GM12891 (cell line): ENCODE data around the gene LRRTM3.

Experiments used
- DNase-seq: peaks from one replicate; pipeline ENCODE4 v3.0.0; 2011; ENCODE audit warnings: low spot score; ENCODE audit not compliant: insufficient read length
- FAIRE-seq: peaks from 2 replicates; lab custom pipeline; 2011; peaks lifted over from hg19 to GRCh38; lab: Jason Lieb, UNC
- PAX5 ChIP-seq: IDR thresholded peaks from 2 replicates; pipeline ENCODE4 v1.6.1; 2011; ENCODE audit warnings: low read length, moderate library complexity, mild to moderate bottlenecking; ENCODE audit not compliant: insufficient read depth, severe bottlenecking
- POLR2A ChIP-seq: IDR thresholded peaks from 2 replicates; pipeline ENCODE4 v1.6.1; 2011; ENCODE audit warnings: low read depth, low read length, control low read depth
- POLR2AphosphoS5 ChIP-seq: IDR thresholded peaks from 2 replicates; pipeline ENCODE4 v1.6.1; 2011; ENCODE audit warnings: low read depth, low read length, control low read depth
- POU2F2 ChIP-seq: IDR thresholded peaks from 2 replicates; pipeline ENCODE4 v1.6.1; 2011; ENCODE audit warnings: low read depth, mild to moderate bottlenecking, control low read depth, low read length, moderate library complexity
- SPI1 ChIP-seq: IDR thresholded peaks from 2 replicates; pipeline ENCODE4 v1.6.1; 2011; ENCODE audit warnings: low read depth, low read length, control low read depth
- TAF1 ChIP-seq: IDR thresholded peaks from 2 replicates; pipeline ENCODE4 v1.6.1; 2011; ENCODE audit warnings: low read depth, low read length, control low read depth

LRRTM3 gene

GRCh38 chr10:66931340-66931948 is 5.6 kb downstream of the LRRTM3 start:
- DNase-seq (peak; percentile 3), FAIRE-seq (peak; percentile 50)
- TF ChIP-seq POLR2A: no peak
- no peak for TF ChIP-seq SPI1
- no peak for TF ChIP-seq TAF1
- TF ChIP-seq POU2F2: no peak
- no peak for TF ChIP-seq POLR2AphosphoS5
- TF ChIP-seq PAX5: no peak

- TF ChIP-seq PAX5 (no peak), POLR2A (no peak), POU2F2 (no peak), POLR2AphosphoS5 (no peak), SPI1 (no peak)
- no peak for FAIRE-seq
- no peak for DNase-seq
Observed at GRCh38 chr10:66931949-66932343, 6.1 kb downstream of the LRRTM3 start.

DNA sequence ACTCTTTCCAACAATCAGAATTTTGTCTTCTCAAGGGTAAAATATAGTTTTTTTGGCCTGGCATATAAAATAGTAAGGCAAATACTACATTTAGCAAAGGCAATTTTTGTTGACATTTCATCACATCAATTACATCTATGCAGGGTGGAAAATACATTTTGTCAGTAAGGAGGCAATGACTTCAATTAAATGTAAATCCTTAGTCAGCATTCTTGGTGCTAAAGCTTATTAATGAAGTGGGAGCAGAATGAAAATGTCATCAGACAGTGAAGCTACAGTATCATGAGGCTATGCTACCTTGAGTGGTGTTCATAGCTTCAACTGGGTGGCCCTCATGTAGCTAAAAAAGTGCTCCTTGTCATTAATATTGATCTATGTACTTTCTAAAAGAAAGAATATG is 8.9 kb downstream of the LRRTM3 start:
- FAIRE-seq (no peak), DNase-seq (no peak)
- no peak for TF ChIP-seq SPI1
- no peak for TF ChIP-seq TAF1
- no peak for TF ChIP-seq POLR2A
- no peak for TF ChIP-seq PAX5
- TF ChIP-seq POLR2AphosphoS5: no peak
- TF ChIP-seq POU2F2: no peak

GRCh38 chr10:66940965-66941364 is 15.1 kb downstream of the LRRTM3 start:
- DNase-seq (no peak), FAIRE-seq (no peak)
- no peak for TF ChIP-seq PAX5
- no peak for TF ChIP-seq POLR2A
- TF ChIP-seq POLR2AphosphoS5: no peak
- no peak for TF ChIP-seq TAF1
- TF ChIP-seq SPI1: no peak
- TF ChIP-seq POU2F2: no peak

DNA sequence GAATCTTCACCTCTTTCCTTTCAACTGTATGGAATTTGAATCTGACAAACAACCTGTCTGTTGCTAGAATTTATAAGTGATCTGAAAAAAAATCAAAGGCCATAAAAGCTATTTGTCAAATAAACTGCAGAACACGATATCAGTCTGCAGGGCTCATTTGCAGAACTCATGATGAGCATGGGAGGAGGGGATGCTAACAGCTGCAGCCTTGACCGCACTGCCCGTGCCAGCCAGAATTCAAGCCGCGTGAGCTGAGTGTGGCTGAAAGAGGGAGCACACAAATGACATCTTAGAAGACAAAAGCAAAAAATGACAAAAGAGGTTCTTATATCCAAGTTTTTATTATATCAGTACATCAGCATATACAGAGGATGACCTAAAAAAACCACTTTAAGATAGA is 15.7 kb downstream of the LRRTM3 start:
- DNase-seq (no peak), FAIRE-seq (no peak)
- no peak for TF ChIP-seq POLR2AphosphoS5
- no peak for TF ChIP-seq SPI1
- no peak for TF ChIP-seq PAX5
- no peak for TF ChIP-seq TAF1
- no peak for TF ChIP-seq POLR2A
- TF ChIP-seq POU2F2: no peak

DNA sequence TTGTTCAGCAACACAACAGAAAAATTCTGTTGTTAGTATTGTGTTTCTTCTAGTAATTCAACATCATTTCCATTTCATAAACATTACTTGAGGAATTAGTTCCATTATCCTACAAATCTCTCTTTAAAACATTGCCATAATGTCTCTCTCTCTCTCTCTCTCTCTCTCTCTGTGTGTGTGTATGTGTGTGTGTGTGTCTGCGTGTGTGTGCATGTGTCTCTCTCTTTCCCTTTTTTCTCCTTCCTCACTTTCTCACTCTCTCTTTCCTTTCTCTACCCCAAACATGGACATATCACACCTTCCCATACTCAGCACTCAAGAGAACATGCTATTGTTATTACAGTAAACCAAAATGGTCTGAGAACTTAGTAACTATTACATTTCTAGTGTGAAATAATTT is 16.6 kb downstream of the LRRTM3 start:
- FAIRE-seq (no peak), DNase-seq (no peak)
- no peak for TF ChIP-seq PAX5

DNA sequence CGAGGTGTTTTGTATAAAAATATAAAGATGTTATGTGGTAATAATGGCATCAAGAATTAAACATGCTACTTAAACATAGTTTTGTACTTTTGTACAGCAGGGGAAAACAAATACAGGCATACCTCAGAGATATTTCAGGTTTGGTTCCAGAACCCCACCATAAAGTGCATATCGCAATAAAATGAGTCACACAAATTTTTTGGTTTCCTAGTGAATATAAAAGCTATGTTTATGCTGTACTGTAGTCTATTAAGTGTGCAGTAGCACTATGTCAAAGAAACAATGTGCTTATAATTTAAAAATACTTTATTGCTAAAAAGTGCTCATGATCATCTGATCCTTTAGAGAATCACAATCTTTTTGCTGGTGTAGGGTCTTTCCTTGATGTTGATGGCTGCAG is 17.8 kb downstream of the LRRTM3 start:
- TF ChIP-seq POLR2A (no peak), POU2F2 (no peak), POLR2AphosphoS5 (no peak), TAF1 (no peak), PAX5 (no peak), SPI1 (no peak)

GRCh38 chr10:66951896-66952295 is 26.1 kb downstream of the LRRTM3 start:
- FAIRE-seq (no peak), DNase-seq (no peak)
- no peak for TF ChIP-seq PAX5

More for the DNA sequence above, 17.8 kb downstream of the LRRTM3 start:
- FAIRE-seq (no peak), DNase-seq (no peak)

DNA sequence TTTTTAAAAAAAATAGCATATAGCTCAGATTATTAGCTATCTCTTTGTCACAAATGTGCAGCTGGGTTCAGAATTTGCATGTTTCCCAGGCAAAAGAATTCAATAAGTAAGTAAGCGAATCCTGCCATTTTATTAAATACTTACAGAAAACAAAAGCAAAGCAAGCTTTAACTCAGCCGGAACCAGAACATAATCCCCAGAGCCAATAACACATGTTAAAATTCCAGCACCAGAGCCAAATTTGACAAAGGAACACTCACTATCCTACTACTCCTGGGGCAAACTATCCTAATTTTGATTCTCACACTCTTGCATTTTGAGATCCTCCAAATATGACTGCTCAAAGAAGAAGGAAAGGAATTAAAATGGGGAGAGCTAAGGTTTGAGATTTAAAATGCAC is 32.6 kb downstream of the LRRTM3 start:
- TF ChIP-seq POU2F2: no peak
- no peak for TF ChIP-seq PAX5
- TF ChIP-seq POLR2A: no peak
- no peak for TF ChIP-seq SPI1
- TF ChIP-seq TAF1: no peak
- no peak for TF ChIP-seq POLR2AphosphoS5
- DNase-seq: no peak
- FAIRE-seq: no peak

DNA sequence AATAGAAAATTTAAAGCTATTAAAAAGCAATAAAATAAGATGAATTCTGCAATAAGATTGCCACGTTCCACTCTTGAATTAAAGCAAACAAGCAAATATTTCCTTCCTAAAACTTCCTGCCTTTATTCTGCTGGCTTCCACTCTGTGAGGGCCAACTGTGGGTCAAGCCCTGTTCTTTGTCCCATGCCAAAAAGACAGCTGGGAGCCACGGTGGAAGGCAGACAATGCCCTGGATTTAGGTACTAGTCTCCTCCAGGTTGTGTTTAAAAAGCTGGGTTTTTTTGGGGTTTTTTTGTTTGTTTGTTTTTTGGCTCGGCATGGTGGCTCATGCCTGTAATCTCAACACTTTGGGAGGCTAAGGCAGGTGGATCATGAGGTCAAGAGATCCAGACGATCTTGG is 39.1 kb downstream of the LRRTM3 start:
- TF ChIP-seq TAF1 (no peak), POLR2AphosphoS5 (no peak), POLR2A (no peak)
- FAIRE-seq (no peak), DNase-seq (no peak)
